DMS79 (cell line): ENCODE data around the gene COPG1.

ENCODE experiments used
- DNase-seq: peaks from one replicate; lab custom pipeline; 2025; lab: John Stamatoyannopoulos, UW

The COPG1 gene

GRCh38 chr3:129313665-129314385 is 64.4 kb downstream of the COPG1 start:
- DNase-seq, result no peak

- peak; percentile 89 for DNase-seq
Observed at GRCh38 chr3:129314386-129315222, 65.2 kb downstream of the COPG1 start.

GRCh38 chr3:129315223-129315997 is 66.0 kb downstream of the COPG1 start:
- peak; percentile 39 for DNase-seq

GRCh38 chr3:129315998-129316247 is 66.5 kb downstream of the COPG1 start:
- DNase-seq, result no peak

- peak; percentile 18 for DNase-seq
Observed at GRCh38 chr3:129316248-129317013, 67.0 kb downstream of the COPG1 start.

- no peak for DNase-seq
Observed at GRCh38 chr3:129317014-129317771, 67.8 kb downstream of the COPG1 start.

- no peak for DNase-seq
Observed at GRCh38 chr3:129317848-129318247, 68.4 kb downstream of the COPG1 start.

- DNase-seq, result no peak
Observed at GRCh38 chr3:129318921-129319320, 69.5 kb downstream of the COPG1 start.

- no peak for DNase-seq
Observed at GRCh38 chr3:129320261-129320660, 70.9 kb downstream of the COPG1 start.

GRCh38 chr3:129320825-129321487 is 71.5 kb downstream of the COPG1 start:
- DNase-seq, result no peak

GRCh38 chr3:129321887-129322286 is 72.5 kb downstream of the COPG1 start:
- DNase-seq, result no peak

GRCh38 chr3:129323651-129324294 is 74.4 kb downstream of the COPG1 start:
- no peak for DNase-seq

- DNase-seq, result no peak
Observed at GRCh38 chr3:129324855-129325254, 75.4 kb downstream of the COPG1 start.

- DNase-seq, result no peak
Observed at GRCh38 chr3:129325383-129325782, 76.0 kb downstream of the COPG1 start.

GRCh38 chr3:129326138-129326537 is 76.7 kb downstream of the COPG1 start:
- no peak for DNase-seq

- DNase-seq, result no peak
Observed at GRCh38 chr3:129326595-129326994, 77.2 kb downstream of the COPG1 start.
